GM18520 (cell line): ENCODE data around the gene FCGR3B.
"Not testable (repeated sequence)": the region's sequence is repeated elsewhere in the genome, so short reads cannot be mapped to it uniquely, and the experiment has no call there.

Experiments
- ATAC-seq: cut with Tn5 transposase; IDR thresholded peaks from one replicate; pipeline ENCODE4 v1.9.1; 2021; ENCODE audit not compliant: unreplicated experiment

The FCGR3B gene

DNA sequence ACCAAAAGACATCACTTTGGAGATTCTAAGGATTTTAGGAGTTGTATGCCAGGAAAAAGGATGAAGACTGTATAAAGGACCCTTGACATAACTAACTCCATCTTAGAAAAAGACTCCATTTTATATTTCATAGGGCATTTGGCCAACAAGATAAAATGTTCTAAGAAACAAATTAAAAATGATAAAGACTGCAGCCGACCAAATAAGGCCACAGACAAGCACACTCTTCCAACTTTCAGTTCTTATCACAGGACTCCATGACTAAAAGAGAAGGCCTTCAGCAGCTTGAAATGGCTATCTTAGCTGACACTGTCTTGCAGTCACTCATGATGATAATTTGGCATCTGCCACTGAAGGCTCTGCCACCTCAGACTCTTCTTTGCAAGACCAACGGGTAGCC is 8.2 kb upstream of the FCGR3B start:
- not testable (repeated sequence) for ATAC-seq

DNA sequence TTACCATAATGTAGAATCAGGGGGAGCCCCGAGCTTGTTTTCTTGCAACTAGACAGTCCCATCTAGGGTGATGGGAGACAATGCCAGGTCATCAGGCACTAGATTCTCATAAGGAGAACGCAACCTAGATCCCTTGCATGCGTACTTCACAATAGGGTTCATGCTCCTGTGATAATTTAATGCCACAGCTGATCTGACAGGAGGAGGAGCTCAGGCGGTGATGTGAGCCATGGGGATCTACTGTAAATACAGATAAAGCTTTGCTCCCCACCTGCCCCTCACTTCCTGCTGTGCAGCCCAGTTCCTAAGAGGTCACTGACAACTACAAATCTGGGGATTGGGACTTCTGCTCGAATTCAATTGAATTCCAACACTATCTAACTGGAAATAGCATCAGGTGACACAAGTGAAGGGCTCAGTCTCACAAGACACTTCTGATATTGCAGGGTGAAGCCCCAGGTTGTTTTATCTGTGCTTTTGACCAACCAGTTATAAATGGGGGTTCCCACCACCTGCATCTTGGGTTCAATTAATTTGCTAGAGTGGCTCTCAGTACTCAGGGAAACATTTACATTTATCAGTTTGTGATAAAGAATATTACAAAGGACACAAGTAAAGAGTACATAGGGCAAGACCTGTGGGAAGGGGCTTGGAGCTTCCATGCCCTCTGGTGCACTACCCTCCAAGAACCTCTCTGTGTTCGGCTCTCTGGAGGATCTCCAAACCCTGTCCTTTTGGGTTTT is 7.4 kb upstream of the FCGR3B start:
- ATAC-seq, result not testable (repeated sequence)

DNA sequence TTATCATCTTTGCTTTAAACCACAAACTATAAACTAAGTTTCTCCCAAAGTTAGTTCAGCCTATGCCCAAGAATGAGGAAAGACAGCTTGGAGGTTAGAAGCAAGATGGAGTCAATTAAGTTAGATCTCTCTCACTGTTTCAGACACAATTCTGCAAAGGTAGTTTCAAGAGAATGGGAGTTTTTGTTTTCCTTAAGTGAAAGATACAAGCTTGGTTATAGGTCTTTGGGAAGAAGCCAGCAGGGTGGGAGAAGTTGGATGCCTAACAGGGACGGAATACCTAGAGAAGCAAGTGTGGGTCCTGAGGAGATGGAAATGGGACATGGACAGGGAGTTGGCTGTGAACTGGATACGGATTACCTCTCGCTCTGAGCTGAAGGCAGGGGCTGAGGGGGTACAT is 6.0 kb upstream of the FCGR3B start:
- ATAC-seq, result not testable (repeated sequence)

DNA sequence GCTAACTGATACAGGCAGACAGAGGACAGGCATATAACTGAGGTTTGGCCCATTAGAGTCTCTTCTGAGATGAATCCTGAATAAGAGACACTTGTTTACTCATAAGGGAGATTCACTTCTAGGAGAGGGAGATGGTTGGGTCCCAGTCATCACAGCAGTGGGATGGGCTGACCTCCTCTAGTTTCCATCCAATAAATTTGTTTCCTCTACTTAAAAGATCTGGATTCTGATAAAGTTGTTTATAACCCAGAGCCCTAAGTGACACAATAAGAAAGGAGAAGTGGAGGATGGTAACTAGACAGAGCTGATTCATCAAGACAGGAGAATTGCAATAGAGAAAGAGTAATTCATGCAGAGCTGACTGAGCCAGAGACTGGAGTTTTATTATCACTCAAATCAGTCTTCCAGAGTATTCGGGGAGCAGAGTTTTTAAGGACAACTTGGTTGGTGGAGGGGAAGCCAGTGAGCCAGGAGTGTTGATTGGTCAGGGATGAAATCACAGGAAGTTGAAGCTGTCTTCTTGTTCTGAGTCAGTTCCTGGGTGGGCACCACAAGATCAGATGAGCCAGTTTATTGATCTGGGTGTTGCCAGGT is 5.3 kb upstream of the FCGR3B start:
- not testable (repeated sequence) for ATAC-seq

DNA sequence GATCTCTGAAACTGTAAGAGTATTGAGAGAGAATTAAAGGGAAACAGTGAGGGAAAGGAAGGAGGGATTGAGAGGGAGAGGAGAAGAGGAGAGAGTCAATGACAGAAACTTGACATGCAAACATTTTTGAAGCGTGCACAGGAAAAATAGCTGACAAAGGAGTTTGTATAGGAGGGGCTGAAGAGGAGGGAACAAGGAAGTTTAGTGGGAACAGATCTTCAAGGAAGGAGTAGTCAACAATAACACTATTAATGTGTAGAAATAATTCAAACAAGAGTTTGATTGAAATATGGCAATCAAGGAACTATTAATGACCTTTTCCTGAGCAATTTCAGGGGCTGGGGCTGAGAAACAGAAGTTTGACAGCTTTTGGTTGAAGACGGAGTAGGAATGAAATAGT is 4.0 kb upstream of the FCGR3B start:
- not testable (repeated sequence) for ATAC-seq

DNA sequence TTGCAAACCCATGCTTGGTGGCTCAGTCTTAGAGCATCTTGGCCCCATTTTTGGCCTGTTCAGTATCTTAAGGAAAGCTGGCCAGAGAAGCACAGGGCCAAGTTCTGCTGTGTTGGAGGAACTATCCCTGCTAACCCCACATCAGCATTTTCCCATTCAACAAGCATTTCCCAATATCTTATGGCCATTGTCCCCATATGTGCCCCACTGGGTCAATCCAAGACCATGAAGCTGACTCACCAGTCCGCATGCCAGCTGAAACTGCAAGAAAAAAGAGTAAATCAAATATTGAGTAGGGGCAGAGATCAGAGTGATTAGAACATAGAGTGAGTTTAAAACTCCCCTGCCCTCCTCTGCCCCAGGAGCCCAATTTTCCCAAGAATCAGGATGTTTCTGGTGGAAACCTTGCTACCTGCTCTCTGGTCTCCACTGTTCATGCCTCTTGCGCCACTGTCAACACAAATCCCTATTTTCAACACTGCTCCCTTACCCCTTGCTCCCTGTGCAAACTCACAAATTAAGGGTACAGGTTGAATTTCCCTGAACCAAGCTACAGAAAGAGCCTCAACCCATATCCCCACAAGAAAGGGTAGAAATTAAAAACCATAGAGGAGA is 741 bp downstream of the FCGR3B start:
- not testable (repeated sequence) for ATAC-seq

DNA sequence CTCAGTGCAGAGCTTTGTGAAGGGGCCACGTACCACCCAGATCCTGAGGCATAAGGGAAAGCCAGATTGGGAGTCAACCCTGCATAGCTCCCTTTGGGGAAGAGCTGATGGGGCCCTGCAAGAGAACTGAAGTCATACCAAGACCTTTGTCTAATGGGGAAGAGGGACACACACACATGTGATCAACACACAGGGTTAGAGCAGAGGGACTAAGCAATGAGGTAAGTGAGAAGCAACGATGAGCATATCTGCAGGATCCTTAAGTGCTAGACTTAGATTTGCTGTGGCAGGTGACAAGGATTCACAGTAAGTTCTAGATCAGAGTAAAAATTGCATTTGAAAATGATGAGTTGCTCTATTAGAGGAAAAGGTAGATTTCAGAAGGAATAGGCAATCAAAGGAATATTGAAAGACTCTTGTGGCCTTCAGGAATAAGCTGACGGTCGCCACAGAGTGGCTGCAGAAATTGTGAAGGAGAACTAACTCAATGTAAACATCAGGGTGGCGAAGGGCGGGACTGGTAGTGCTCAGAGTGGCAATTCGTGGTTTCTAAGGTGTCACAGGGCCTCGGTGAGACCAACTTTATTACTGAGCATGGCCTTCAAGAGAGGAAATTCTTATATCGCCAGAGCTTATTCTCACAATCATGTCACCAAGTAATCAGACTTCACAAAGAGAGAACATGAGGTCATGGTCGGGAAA is 4.4 kb downstream of the FCGR3B start:
- ATAC-seq, result not testable (repeated sequence)

DNA sequence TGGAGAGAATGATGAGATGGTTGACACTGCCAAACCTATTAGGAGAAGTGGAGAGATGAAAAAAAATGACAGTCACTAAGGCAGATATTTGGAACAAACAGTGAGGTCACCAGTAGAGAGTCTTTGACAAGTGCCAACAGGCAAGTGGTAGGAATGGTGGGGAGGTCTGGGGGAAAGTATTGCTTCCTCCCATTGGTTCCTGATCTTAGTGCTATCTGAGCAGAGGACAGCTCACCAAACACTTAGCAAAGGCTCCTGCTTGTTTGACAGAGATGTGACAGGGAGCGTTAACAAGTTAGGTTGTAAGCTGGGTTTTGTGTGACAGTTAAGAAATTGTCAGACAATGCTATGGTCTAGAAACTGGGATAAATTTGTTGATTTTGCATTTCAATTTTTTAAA is 6.4 kb downstream of the FCGR3B start:
- ATAC-seq, result not testable (repeated sequence)

DNA sequence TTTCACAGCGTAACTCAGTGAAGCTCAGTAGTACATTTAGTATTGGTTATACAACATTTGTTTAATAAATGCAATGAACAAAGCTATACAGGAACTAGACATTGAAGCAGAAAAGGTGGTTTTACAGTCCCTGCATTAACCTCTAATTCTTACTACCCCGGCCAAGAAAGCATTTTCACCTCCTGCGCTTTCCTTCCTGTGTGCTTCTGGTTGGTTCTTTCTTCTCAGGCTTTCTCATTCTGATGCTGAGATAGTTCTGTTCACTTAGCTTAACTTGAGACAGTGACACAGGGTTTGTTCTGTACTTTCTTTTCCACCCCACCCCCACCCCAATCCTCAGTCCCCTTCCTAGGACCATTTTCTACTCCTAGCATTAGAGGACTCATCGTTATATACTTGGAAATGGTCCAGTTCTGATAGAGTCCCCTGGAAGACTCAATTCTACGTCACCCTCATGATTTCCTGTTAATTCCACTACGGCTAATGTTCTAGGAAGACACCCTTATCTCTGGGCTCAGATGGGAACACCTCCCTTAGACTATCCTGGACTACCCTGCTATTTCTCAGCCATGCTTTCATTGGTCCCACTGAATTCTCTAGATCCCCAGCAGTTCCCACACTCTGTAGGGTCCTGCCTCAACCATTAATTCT is 7.5 kb downstream of the FCGR3B start:
- ATAC-seq, result peak; percentile 24

DNA sequence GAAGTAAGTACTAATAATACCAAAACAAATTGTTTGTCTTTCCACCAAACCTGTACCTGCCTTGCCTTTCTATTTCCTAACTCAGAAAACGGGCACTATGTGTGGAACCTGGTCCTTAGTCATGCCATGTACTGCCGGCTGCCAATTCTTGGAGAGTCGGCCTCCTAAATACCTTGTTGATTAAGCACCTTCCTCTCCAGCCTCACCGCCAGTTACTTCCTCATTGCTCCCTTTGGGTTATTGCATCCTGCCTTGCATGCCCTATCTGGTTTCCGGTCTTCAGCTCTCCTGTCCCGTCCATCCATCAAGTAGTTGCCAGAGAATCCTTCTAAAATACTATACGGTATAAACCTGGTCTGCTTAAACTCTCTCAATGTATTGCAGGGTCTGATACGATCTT is 8.9 kb downstream of the FCGR3B start:
- not testable (repeated sequence) for ATAC-seq

DNA sequence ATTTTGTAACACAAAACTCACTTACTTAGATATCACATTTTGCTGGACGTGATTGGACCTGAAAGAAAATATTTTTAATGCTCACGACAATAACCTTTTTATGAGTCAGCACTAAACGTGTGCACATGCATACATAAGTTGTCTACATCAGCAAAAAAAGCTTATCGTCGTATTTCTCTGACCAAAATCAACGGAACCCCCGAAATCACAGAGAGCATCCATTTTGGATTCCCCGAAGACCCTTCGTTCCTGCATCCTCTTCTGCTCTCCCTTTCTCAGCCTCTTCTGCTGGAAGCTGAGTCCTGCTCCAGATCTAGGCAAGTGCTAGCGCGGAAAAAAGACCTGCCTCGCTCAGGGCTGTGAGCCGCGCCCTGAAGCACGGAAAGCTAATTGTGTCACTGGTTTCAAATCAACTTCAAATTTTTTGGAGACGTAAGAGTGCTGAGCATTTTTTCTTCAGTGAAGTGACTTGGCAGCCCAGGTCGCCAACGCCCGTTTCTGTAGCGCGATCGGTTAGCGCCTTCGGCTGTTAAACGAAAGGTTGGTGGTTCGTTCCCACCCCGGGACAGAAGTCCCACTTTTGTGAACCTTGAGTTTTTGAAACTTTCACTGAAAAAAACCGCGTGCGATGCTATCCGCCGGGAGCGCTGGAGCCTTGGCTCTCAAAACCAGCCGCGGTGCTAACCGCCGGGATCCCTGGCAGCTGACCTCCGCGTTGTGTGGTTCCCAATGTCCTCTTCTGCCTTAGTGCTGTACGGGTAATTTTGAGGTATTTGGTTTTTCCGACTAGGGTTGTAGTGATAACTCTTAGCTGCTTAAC is 9.6 kb downstream of the FCGR3B start:
- ATAC-seq, result peak; percentile 33

DNA sequence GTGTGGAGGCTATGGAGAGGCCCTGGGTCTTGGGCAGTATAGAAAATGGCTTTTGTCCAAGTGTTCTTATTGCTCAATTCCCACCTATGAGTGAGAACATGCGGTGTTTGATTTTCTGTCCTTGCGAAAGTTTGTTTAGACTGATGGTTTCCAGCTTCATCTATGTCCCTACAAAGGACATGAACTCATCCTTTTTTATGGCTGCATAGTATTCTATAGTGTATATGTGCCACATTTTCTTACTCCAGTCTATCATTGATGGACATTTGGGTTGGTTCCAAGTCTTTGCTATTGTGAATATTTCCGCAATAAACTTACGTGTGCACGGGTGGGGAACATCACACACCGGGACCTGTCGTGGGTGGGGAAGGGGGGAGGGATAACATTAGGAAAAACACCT is 10.6 kb downstream of the FCGR3B start:
- ATAC-seq, result not testable (repeated sequence)

DNA sequence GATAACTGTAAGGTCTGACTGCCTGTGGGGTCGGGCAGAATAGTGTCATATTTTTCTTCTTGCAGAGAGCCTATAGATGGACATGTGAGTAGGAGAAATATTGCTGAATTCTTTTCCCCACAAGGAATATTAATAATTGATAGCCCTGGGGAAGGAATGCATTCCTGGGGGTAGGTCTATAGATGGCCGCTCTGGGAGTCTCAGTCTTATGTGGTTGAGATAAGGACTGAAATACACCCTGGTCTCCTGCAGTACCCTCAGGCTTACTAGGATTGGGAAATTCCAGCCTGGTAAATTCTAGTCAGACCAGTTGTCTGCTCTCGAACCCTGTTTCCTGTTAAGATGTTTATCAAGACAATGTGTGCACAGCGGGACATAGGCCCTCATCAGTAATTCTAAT is 12.5 kb downstream of the FCGR3B start:
- not testable (repeated sequence) for ATAC-seq

DNA sequence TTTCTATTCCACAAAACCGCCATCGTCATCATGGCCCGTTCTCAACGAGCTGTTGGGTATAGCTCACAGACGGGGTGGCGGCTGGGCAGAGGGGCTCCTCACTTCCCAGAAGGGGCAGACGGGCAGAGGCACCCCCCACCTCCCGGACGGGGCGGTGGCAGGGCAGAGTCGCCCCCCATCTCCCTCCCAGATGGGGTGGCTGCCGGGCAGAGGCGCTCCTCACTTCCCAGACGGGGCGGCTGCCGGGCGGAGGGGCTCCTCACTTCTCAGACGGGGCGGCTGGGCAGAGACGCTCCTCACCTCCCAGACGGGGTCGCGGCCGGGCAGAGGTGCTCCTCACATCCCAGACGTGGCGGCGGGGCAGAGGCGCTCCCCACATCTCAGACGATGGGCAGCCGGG is 14.6 kb downstream of the FCGR3B start:
- not testable (repeated sequence) for ATAC-seq

DNA sequence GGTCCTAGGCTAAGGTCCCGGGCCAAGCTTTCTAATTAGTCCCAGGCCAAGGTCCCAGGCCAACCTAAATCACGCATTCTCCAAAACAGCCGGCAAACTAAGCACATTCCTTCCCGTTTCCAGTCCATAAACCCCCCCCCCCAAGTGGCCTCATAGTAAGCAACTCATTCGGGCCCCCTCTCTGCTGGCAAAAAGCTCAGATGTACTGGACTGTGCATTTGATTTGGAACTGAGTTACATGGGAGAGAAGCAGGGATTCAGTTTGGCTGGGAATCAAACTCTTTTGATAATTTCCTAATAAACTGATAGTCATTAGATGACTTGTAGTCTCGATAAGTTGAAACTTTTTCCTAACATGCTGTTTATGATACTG is 17.8 kb downstream of the FCGR3B start:
- not testable (repeated sequence) for ATAC-seq

DNA sequence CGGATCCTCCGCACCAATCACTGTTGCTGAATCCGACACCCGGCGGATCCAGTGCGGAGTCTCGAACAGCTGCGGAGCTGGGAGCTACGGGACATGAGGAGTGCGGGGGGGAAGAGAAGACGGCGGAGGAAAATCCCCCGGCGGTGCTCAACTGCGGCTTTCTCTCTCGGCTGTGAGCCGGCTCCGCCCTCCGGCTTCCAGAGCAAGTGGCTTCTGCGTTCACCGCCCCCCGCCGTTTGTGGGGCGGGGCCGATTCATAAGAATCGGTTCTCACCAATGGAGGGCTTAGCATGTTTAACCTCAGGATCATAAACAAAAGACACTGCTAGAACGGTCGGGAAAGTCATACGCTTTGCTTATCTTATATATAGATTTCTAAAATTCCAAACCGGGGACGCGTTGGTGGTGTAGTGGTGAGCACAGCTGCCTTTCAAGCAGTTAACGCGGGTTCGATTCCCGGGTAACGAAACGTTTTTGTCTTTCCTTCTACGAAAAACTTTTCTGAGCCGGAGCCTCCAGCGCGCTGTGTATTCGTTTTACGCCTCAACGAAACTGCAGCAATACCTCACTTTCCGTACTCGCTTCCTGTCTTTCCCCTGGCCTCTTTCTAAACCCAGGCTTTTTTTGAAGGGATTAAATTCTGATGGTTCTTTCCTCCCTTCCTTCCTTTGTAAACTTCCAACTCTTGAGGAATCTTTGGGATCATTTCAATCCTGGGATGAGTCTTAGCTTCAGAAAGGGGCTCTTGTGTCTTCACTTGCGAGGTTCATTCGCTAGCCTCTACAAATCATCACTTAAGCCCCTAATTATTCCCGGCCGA is 18.4 kb downstream of the FCGR3B start:
- peak; percentile 77 for ATAC-seq

DNA sequence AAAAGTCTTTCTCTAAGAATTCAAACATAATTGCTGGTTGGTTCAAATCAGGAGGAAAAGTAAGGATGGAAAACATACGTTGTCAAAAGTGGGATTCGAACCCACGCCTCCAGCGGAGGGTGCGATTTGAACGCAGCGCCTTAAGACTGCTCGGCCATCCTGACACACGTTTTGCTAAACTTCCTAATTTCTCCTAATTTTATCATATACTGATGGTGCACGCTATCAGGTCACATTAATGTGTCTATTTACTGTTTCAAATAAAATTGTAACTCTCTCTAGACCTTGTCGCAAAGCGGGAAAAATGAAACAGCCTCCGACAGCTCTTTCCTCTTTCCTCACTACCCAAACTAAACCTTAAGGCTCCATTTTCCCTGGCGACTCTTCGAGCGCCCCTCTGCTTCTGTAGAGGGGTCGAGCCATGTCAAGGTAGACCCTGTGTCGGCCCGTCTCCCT is 19.1 kb downstream of the FCGR3B start:
- ATAC-seq, result not testable (repeated sequence)

DNA sequence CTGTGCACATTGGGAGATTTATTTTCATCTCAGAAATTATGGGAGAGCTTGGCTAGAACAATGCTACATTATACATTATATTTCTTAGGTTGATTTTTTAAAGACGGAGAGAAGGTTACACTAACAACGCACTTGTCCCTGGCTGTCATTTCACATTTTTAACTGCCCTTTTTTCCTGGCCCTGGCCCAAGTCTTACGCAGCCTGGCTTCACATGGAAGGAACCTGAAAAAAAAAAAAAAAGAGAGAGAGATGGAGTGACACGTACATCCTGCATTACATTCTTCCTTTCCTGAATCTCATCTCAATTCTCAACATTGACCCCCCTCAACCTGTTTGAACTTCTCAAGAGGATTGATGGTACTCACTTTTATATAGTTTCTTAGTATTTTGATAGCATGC is 20.8 kb downstream of the FCGR3B start:
- not testable (repeated sequence) for ATAC-seq
